Prostate gland (tissue), 2 donors: ENCODE measurements around the gene FRMD4A. TPM values are rescaled to one million over a fixed set of nuclear protein-coding genes. Genes with fewer than 3 reads are reported as not detected.

Source experiments
- DNase-seq: peaks from one replicate; pipeline ENCODE4 v3.0.0-alpha.2; 2019; ENCODE audit warnings: low spot score
- H3K27ac ChIP-seq, 2 donors: fragments of 200-600 bp; sonication (generic); 2 replicates each; pipeline ENCODE4 v1.5.1; 2017 to 2019
- H3K27me3 ChIP-seq: fragments of 200-600 bp; sonication (generic); replicated peaks from 2 replicates; pipeline ENCODE4 v1.5.1; 2019; ENCODE audit not compliant: insufficient read depth
- H3K36me3 ChIP-seq, 2 donors: fragments of 200-600 bp; sonication (generic); 1 replicate in 1 of 2; 2 replicates in 1 of 2; pipeline versions ENCODE4 v1.5.1 to v1.8.1; 2017 to 2019
- H3K4me1 ChIP-seq: fragments of 200-600 bp; sonication (generic); replicated peaks from 2 replicates; pipeline ENCODE4 v1.5.1; 2019
- H3K4me3 ChIP-seq, 2 donors: fragments of 200-600 bp; sonication (generic); 2 replicates each; pipeline ENCODE4 v1.5.1; 2017 to 2019
- H3K9me3 ChIP-seq: fragments of 200-600 bp; sonication (generic); 2 replicates; pipeline ENCODE4 v1.5.1; 2017
- CTCF ChIP-seq, 4 experiments: fragments of 200-600 bp in 2 of 4; fragments of 450-650 bp in 2 of 4; sonication (generic) in 2 of 4; IDR thresholded peaks; 1 replicate in 3 of 4; 2 replicates in 1 of 4; pipeline ENCODE4 v1.5.1; 2016 to 2019; ENCODE audit warnings: antibody characterized with exemption in 4 of 4, mild to moderate bottlenecking in 2 of 4, moderate library complexity in 2 of 4
- POLR2A ChIP-seq: fragments of 450-650 bp; IDR thresholded peaks from one replicate; pipeline ENCODE4 v1.6.1; 2016; ENCODE audit warnings: antibody characterized with exemption, mild to moderate bottlenecking
- POLR2AphosphoS5 ChIP-seq: sonication (generic); formaldehyde crosslinking; IDR thresholded peaks from one replicate; pipeline ENCODE4 v1.6.1; 2017; ENCODE audit warnings: antibody characterized with exemption
- WGBS: methylation state at CpG from one replicate; pipeline ENCODE4 v1.1.5; 2018; 5-methylcytosine and 5-hydroxymethylcytosine counted together
- intact Hi-C: fragments of 100-400 bp; cut with DNase I; formaldehyde crosslinking; loops from one replicate; pipeline ENCODE4 v1.14.2; 2022
- total RNA-seq, 2 donors: library from RNA; depleted of rRNA; stranded (reverse); fragments of >200 nt; gene quantifications; one replicate each; pipeline ENCODE4 v1.1.0, GENCODE V29; 2016

Gene FRMD4A
- total RNA-seq, 2 donors from 2014 or later = 38.0 to 53.2 TPM

DNA sequence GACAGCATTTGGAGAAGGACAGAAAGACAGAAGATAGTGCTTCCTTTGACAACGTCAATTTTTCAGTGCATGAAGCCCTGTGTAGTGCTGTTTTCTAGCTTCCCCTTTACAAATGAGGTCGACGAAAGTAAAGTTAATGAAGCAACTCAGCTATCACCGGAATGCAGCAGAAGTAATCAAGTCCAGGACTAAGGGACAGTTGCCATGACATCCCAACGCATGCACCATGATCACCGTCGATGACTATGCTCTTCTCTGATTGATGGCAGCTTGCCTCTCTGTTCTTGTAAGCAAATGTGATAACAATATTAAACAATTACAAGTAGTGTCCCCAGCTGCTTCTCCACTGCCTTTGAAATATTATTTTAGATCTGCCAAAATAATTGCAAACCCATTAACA is 205.8 kb downstream of the FRMD4A start:
- intact Hi-C loops = no loop called here
- no peaks in the 10 kb centered on the region for H3K9me3 ChIP-seq
- H3K36me3 ChIP-seq = no peaks in the 10 kb centered on the region
- H3K4me3 ChIP-seq = no peak overlapping the region
- WGBS = 76% methylated on average over 7 of the region's 7 CpGs
- no peak overlapping the region for H3K27ac ChIP-seq
- H3K27me3 ChIP-seq = no peaks in the 10 kb centered on the region
- no peak for DNase-seq
- no peaks in the 10 kb centered on the region for H3K4me1 ChIP-seq
- no peak for TF ChIP-seq POLR2AphosphoS5
- TF ChIP-seq POLR2A = no peak
- TF ChIP-seq CTCF (IDR thresholded peaks at IDR 0.05) = no peak

DNA sequence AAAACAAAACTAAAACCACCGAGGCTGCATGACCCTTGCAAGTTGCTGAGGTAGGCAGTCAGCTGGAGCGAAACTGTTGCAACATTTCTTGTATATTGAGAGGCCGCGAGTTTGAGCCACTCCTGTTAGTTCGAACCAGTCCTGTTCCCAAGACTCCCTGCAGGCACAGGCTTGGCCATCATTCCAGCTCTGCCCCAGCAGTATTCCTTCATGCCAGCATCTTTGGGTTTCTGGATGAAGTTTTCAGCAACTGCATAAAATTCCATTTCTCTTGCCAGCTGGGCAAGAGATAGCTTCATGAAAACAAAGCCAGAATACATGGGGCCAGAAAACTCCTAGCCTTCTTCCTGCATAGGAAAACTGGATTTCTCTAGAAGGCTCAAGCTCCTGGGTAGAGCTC is 207.6 kb downstream of the FRMD4A start:
- no peaks in the 10 kb centered on the region for H3K9me3 ChIP-seq
- intact Hi-C loops = no loop called here
- DNase-seq = no peak

GRCh38 chr10:14120812-14121211 is 209.9 kb downstream of the FRMD4A start:
- H3K36me3 ChIP-seq = no peaks in the 10 kb centered on the region
- H3K4me1 ChIP-seq = no peaks in the 10 kb centered on the region
- intact Hi-C loops = no loop called here
- no peaks in the 10 kb centered on the region for H3K27me3 ChIP-seq
- H3K4me3 ChIP-seq = no peak overlapping the region
- H3K9me3 ChIP-seq = no peaks in the 10 kb centered on the region
- no peak for TF ChIP-seq POLR2A
- no peak for TF ChIP-seq POLR2AphosphoS5
- TF ChIP-seq CTCF (IDR thresholded peaks at IDR 0.05) = no peak
- 79% methylated on average over 2 of the region's 2 CpGs for WGBS
- H3K27ac ChIP-seq = no peak overlapping the region
- no peak for DNase-seq

More for the DNA sequence above, 207.6 kb downstream of the FRMD4A start:
- no peak overlapping the region for H3K4me3 ChIP-seq
- no peaks in the 10 kb centered on the region for H3K4me1 ChIP-seq
- H3K27me3 ChIP-seq = no peaks in the 10 kb centered on the region
- no peak overlapping the region for H3K27ac ChIP-seq
- no peaks in the 10 kb centered on the region for H3K36me3 ChIP-seq
- TF ChIP-seq POLR2AphosphoS5 (no peak), POLR2A (no peak), CTCF (IDR thresholded peaks at IDR 0.05) (no peak)
- 72% methylated on average over 5 of the region's 5 CpGs for WGBS

GRCh38 chr10:14118953-14119352 is 211.8 kb downstream of the FRMD4A start:
- Histone ChIP-seq H3K4me1 (no peaks in the 10 kb centered on the region), H3K4me3 (no peak overlapping the region), H3K36me3 (no peaks in the 10 kb centered on the region), H3K27ac (no peak overlapping the region), H3K27me3 (no peaks in the 10 kb centered on the region), H3K9me3 (no peaks in the 10 kb centered on the region)
- DNase-seq = no peak
- intact Hi-C loops = no loop called here
- WGBS = 82% methylated on average over 4 of the region's 4 CpGs
- TF ChIP-seq CTCF (IDR thresholded peaks at IDR 0.05) (no peak), POLR2AphosphoS5 (no peak), POLR2A (no peak)

DNA sequence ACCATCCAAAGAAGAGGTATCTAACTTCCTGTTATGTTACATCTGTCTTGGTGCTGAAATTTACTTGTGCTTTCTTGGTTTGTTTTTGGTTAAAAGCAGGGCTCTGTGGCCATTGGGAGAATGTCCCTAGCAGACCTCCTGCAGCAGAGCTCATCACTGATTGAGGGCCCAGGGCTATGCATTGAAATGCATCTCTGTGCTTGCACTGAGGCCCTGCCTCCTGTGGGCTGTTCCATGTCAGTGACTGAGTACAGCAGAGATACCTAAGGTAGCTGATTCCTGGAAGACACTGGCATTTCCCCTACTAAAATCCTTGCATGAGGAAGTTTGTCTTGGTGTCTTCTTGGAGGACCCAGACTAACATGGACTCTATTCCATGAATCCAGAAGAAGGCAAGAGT is 213.9 kb downstream of the FRMD4A start:
- Histone ChIP-seq H3K4me3 (no peak overlapping the region), H3K36me3 (no peaks in the 10 kb centered on the region), H3K27me3 (no peaks in the 10 kb centered on the region), H3K9me3 (no peaks in the 10 kb centered on the region), H3K27ac (no peak overlapping the region), H3K4me1 (no peaks in the 10 kb centered on the region)
- TF ChIP-seq CTCF (IDR thresholded peaks at IDR 0.05) (no peak), POLR2A (no peak), POLR2AphosphoS5 (no peak)
- intact Hi-C loops = no loop called here
- no peak for DNase-seq
